Cerebellar nuclear complex (tissue), 1 donor: ENCODE measurements around the gene ZNF23.

ENCODE experiments used
- DNase-seq, 2 experiments: peaks; one replicate each; lab custom pipeline; 2025; lab: John Stamatoyannopoulos, UW

Gene ZNF23

DNA sequence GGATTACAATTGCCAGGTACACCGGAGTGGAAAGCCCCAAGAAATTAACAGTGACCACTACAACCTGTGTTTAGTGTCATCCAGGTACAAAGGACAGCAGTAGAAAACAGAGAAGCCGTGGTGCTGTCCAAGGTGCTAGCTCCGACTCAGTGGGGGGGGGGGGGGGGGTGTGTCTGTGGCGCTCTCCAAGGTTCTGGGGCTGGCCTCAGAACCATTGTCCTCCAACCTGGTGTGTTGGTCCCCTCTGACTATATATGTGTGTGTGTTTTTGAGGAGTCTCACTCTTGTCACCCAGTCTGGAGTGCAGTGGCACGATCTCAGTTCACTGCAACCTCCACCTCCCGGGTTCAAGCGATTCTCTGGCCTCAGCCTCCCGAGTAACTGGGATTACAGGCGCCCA is 5.8 kb upstream of the ZNF23 start:
- no peak for DNase-seq

DNA sequence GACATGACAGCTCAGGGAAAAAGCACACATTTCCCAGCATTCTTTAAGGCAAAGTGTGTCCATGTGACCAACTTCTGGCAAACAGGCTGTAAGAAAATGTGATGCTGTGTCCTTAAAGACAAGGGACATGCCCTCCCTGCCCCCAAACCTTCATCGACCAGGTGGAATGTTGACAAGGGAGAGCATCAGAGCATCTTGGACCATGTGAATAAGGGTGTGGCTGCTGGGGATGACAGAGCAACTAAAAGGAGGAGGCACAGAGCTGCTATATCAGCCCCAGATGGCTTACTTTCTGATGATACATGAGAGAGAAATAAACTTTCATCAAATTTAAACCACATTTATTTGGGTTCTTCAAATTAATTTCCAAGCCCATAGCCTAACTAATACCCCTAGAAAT is 2.2 kb upstream of the ZNF23 start:
- DNase-seq: no peak

DNA sequence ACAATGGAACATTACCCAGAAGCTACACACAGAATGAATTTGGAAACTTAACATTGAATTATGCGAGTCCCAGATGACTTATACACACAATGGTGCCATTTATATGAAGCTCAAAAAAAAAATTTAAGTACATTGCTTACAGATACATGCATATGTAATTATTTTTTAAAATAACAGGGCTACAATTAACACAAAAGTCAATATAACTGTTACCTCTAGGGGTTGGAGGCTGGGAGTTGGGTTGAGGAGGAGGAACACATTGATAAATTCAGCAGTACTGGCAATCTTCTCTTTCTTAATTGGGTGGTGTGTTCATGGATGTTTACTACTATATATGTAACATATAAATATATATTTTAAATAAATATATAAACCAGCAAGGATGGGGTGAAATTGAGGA is 1.1 kb downstream of the ZNF23 start:
- no peak for DNase-seq

GRCh38 chr16:71460236-71460635 is 1.8 kb downstream of the ZNF23 start:
- DNase-seq: no peak

- no peak for DNase-seq
Observed at GRCh38 chr16:71459510-71459909, 2.5 kb downstream of the ZNF23 start.

DNA sequence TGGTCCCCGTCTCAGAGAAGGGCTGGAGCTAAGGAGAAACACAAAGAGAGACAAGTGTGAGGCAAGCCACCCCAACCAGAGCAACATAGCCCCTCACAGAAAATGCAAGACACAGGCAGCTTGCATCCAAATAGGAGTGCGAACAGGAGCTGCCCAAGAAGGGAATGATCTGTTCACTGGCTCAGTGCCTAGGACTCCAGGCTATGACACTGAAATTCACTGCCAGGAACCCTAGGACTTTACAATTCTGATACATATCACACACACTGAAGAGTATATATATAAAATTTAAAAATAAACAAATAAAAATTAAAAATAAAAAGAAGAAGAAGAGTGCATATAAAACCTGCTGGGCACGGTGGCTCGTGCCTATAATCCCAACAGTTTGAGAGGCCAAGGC is 5.2 kb downstream of the ZNF23 start:
- DNase-seq: no peak

GRCh38 chr16:71453036-71453435 is 9.0 kb downstream of the ZNF23 start:
- DNase-seq: no peak

DNA sequence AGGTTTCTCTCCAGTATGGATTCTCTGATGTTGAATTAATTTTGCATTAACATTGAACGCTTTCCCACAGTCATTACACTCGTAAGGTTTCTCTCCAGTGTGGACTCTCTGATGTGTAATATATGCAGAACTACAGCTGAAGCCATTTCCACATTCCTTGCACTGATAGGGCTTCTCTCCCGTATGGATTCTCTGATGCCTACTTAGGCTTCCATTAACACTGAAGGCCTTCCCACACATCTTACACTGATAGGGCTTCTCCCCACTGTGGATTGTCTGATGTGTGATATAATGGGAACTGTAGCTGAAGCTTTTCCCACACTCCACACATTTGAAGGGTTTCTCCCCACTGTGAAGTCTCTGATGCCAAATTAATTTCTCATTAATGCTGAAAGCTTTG is 13.0 kb downstream of the ZNF23 start:
- DNase-seq: no peak

DNA sequence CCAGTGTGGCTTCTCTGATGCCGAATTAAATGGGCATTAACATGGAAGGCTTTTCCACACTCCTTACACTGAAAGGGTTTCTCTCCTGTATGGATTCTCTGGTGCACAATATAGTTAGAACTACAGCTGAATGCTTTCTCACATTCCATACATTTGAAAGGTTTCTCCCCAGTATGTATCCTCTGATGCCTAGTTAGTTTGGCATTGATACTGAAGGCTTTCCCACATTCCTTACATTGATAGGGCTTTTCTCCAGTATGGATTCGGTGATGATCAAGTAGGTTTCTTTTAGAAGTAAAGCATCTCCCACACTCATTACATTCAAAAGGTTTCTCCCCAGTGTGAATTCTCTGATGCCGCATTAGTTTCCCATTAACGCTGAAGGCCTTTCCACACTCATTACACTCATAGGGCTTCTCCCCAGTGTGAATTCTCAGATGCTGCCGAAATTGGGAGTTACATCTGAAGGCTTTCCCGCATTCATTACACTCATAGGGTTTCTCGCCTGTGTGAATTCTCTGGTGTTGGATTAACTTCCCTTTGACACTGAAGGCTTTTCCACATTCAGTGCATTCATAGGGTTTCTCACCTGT is 13.7 kb downstream of the ZNF23 start:
- no peak for DNase-seq

DNA sequence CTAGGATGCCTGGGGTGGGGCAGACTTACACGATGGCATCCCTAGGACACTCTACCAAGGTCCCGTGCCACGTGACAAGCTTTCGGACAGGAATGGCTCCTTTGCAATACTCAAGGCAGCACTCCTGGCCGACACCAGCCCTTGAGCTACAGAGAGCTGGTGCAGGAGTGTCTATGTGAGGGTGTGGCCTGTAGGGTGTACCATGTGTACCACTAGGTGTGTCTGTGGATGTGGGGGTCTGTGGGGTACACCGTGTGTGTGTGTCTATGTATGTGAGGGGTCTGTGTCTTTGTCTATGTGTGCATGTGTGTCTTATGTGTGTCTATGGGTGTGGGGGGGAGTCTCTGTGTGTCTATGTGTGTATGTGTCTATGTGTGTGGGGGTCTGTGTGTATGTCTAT is 18.3 kb downstream of the ZNF23 start:
- DNase-seq: no peak

GRCh38 chr16:71442051-71442440 is 20.0 kb downstream of the ZNF23 start, which contains the start of gene TLE7:
Gene TLE7, minus strand, starts transcription at chr16:71442054. Its CDS starts 8,730 bp downstream, at chr16:71433324.
- no peak for DNase-seq

DNA sequence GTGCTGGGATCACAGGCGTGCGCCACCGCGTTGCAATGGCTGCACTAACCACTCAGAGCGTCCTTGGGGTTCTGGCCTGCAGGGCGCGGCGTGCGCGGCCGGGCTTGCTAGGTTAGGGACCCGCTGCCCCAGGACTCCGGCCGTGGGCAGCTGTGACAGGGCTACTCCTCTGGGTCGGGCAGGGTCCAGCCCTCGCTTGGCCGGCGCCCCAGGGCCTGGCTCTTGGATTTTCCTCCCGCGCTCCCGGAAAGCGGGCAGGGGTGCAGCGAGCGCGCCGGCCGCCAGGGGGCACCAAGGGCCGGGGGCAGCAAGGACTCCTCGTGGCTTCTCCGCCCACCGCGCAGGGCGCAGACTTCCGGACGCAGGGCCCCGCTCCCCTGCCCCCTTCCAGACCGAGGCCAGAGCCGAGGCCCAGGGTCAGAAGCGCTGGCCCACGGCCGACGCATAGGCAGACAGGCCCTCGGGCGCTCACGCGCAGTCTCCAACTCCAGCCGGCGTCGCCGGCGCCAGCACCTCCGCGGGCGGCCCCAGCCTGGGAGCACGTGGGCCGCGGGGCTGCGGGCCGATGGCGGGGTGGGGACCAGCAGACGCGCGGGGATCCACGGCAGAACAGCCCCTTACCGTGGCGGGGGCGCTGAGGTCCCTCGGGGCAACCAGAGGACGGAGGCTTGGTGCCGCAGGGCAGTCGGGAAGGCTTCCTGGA is 20.5 kb downstream of the ZNF23 start:
- DNase-seq: no peak

DNA sequence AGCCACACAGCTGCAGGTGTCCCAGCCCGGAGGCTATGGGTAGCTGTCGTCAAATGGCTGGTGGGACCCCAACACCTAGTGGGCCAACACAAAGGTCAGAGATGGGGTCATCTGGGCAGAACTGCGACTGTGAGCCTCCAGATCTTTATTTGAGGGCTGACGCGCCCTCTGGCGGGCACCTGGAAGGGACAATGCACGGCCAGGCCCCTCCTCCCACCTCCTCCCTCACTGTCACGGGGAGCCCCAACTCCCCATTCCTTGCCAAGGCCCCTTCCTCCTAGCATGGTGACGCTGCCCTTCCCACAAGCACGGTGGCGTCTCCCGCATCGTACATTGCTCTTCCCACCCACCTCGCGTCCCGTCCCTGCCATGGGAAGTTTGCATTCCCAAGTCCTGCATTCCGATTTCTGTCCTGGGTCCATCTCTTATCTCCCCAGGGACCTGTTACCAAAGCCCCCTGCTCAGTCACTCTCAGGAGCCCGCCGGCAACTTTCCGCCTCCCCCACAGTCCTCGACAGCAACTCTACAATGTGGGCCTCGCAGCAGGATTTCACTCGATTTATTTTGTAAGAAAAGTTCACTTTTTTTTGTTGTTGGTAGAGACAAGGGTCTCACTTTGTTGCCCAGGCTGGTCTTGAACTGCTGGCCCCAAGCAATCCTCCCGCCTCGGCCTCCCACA is 21.2 kb downstream of the ZNF23 start:
- DNase-seq: no peak

DNA sequence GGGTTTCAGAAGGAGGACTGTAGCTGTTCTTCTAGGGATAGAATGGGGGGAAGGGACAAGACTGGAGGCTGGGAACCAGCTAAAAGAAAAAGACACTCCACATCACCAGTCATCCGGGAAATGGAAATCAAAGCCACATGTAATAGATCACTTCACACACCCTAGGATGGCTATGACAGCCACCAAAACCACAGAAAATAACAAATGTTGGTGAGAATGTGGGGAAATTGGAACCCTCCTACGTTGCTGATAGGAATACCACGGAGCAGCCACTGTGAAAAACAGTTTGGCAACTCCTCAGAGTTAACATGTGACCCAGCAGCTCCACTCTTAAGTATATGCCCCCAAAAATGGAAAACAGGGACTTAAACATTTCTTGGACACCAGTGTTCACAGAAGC is 22.5 kb downstream of the ZNF23 start:
- DNase-seq: no peak

DNA sequence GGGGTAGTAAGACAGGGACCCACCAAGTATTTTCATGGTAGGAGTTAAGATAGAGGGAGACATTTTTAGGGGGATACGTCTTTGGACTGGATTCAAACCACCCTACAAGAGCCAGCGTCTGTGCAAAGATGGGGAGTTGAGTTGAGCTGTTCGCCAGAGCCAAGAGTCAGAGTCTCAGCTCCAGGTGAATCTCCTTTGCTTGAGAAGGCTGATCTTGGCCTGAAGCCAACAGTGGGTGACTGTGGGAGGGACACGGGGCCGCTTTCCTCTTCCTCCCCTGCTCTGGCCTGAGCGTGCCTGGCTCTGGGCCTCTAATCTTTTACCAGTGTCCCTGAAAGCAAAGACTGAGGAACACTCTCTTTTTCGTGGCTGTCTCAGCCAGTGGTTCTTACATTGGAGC is 25.6 kb downstream of the ZNF23 start:
- DNase-seq: no peak

- DNase-seq: no peak
Observed at GRCh38 chr16:71432906-71433305, 29.1 kb downstream of the ZNF23 start.

DNA sequence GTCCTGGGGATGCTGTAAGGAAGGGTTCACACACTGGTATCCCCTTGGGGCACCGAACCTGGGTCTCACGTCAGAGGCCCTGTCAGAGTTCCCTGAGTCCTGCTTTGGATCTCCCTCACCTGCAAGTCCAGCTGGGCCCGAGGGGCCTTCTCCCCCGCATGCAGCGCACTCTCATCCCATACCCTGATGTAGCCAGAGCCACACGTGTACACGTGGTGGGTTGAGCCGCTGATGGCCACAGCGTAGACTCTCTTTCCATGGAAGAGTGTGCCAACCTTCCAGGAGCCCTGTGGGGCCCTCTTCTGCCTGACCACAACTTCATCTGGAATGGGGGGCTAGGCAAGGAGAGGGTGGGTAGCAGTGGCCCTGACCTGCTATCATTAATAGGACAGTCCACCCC is 30.1 kb downstream of the ZNF23 start:
- DNase-seq: no peak

GRCh38 chr16:71431176-71431575 is 30.9 kb downstream of the ZNF23 start:
- DNase-seq: no peak

GRCh38 chr16:71430744-71431143 is 31.3 kb downstream of the ZNF23 start:
- DNase-seq: no peak

DNA sequence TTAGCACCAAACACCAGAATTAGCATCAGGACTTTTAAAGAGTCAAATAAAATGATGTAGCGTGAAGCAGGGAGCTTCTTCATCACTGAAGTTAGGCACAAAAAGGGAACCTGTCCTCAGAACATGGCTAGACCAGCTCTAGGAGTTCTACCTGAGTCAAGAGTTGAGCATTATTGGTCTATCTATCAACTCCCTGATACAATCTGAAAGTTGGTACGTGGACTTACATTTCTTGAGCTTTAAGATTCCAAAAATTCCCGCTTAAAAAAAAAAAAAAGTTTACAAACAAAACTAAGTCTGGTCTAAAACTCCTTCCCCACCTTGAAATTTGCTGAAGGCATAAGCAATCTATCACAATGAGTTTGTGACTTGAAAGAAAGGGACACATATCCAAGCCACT is 32.5 kb downstream of the ZNF23 start:
- DNase-seq: no peak

- no peak for DNase-seq
Observed at GRCh38 chr16:71428883-71429282, 33.2 kb downstream of the ZNF23 start.

GRCh38 chr16:71428385-71428784 is 33.7 kb downstream of the ZNF23 start:
- DNase-seq: no peak

GRCh38 chr16:71426880-71427615 is 35.0 kb downstream of the ZNF23 start:
- no peak for DNase-seq
